ENCODE results near the gene SSC4D. TPM values are rescaled to one million over a fixed set of nuclear protein-coding genes. Genes with fewer than 3 reads are reported as not detected.
"Not testable (repeated sequence)": the region's sequence is repeated elsewhere in the genome, so short reads cannot be mapped to it uniquely, and the experiment has no call there.

The SSC4D gene
- total RNA-seq, 4 donors from 2014 or later = 0.42 to 0.95 TPM; not detected in 2

DNA sequence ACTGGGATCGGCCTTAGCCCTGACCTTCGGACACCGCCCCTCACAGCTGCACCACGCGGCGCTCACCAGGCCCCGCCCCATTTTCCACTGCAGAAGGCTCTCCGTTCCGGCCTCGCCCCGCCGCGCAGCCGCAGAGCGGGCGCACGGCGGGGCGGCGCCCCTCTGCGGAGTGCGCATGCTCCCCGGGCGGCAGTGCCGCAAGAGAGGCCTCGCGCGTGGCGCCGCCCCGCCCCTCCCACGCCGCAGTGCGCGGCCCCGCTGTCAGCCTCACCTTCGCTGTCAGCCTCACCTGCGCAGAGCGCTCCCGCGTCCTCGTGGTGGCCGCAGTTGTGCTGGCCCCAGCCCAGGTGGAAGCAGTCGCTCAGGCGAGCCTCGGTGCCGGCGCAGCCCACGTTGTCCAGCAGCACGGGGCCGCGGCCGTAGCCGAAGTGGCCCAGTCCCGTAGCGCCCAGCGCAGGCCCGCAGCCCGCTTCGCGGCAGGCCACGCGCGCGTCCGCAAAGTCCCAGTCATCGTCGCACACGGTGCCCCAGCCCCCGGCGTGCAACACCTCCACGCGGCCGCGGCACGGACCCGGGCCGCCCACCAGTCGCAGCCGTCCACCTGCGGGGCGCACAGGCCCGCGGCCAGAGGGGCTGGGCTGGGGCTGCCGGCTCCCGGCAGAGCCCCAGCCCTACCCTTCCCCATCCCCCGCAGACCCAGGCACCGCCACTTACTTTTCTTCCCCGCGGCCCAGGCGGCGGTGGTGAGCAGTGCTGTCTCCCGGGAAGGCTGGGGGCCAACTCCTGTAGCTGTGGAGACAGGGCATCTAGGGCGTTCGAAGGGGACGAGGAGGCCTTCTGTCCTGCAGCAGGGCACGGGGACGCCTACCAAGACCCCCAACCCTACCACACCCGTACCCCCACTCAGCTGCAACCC lies 16.1 kb downstream of the SSC4D start:
- WGBS = 1% methylated on average over 31 of the region's 99 CpGs
- H3K4me3 ChIP-seq = peak overlapping the region; percentile 82
- peaks cover 35% of the 10 kb centered on the region for H3K4me1 ChIP-seq
- no peaks in the 10 kb centered on the region for H3K27me3 ChIP-seq
- peak overlapping the region; percentile 93 for H3K27ac ChIP-seq
- peak; percentile 95 for DNase-seq (ENCODE audit: low spot score in 2 of 2)
- TF ChIP-seq POLR2AphosphoS5 (IDR thresholded peaks at IDR 0.05) = peak in 2 of 3 donors; percentile 25 to 83
- peak in 1 of 2 donors; percentile 65 for TF ChIP-seq POLR2A (IDR thresholded peaks at IDR 0.05)
- TF ChIP-seq, protein P1, sequence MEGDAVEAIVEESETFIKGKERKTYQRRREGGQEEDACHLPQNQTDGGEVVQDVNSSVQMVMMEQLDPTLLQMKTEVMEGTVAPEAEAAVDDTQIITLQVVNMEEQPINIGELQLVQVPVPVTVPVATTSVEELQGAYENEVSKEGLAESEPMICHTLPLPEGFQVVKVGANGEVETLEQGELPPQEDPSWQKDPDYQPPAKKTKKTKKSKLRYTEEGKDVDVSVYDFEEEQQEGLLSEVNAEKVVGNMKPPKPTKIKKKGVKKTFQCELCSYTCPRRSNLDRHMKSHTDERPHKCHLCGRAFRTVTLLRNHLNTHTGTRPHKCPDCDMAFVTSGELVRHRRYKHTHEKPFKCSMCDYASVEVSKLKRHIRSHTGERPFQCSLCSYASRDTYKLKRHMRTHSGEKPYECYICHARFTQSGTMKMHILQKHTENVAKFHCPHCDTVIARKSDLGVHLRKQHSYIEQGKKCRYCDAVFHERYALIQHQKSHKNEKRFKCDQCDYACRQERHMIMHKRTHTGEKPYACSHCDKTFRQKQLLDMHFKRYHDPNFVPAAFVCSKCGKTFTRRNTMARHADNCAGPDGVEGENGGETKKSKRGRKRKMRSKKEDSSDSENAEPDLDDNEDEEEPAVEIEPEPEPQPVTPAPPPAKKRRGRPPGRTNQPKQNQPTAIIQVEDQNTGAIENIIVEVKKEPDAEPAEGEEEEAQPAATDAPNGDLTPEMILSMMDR (IDR thresholded peaks at IDR 0.05) = no peak
- no peaks in the 10 kb centered on the region for H3K9me3 ChIP-seq
- H3K36me3 ChIP-seq = no peaks in the 10 kb centered on the region

DNA sequence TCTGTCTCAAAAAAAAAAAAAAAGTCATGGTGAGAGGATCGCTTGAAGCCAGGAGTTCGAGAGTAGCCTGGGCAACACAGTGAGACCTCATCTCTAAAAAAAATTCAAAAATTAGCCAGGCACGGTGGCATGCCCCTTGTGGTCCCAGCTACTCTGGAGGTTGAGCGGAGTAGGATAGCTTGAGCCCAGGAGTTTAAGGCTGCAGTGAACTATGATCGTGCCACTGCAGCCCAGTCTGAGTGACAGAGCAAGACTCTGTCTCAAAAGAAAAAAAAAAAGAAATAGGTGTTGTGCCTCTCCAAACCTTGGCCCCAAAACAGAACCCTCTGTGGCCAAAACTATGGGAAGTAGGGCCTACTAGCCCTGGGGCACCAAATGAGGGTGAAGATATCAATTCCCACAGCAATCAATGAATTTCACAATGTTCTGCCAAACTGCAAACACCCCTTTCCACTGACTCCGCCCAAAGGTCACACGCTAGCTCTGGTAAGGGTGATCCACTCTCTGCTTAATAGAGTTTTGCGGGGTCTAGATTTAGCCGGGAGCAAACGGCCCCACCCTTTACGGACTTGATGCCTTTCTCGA lies 16.9 kb downstream of the SSC4D start:
- Histone ChIP-seq H3K27me3 (no peaks in the 10 kb centered on the region), H3K4me1 (peaks cover 32% of the 10 kb centered on the region), H3K36me3 (no peaks in the 10 kb centered on the region), H3K27ac (peak overlapping the region; percentile 93), H3K9me3 (no peaks in the 10 kb centered on the region), H3K4me3 (peak overlapping the region; percentile 82)
- whole genome bisulfite sequencing = 49% methylated on average over 8 of the region's 12 CpGs
- TF ChIP-seq POLR2AphosphoS5 (IDR thresholded peaks at IDR 0.05) = peak in 1 of 3 donors; percentile 15
- no peak for TF ChIP-seq EP300 (IDR thresholded peaks at IDR 0.05)
- TF ChIP-seq, protein P1 (IDR thresholded peaks at IDR 0.05) = no peak
- DNase-seq (ENCODE audit: low spot score in 2 of 2) = no peak

DNA sequence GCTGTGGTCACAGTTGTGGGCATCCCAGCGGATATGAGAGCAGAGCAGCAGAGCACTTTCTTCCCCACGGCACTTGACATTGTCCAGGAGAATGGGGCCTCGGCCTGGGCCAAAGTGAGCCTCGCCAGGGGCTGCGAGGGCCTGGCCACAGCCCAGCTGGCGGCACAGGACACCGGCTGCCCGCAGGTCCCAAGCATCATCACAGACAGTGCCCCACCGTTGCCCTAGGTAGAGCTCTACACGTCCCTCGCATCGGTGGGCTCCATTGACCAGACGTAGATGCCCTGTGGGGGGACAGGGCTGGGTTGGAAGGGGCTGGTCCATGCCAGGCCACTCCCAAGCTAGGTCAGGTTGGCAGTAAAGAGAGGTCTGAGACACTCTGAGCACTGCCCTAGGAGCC lies 19.4 kb downstream of the SSC4D start:
- H3K9me3 ChIP-seq = no peaks in the 10 kb centered on the region
- WGBS = 100% methylated on average over 2 of the region's 13 CpGs
- no peak overlapping the region for H3K27ac ChIP-seq
- H3K4me1 ChIP-seq = peaks cover 23% of the 10 kb centered on the region
- no peak for DNase-seq (ENCODE audit: low spot score in 2 of 2)
- H3K27me3 ChIP-seq = no peaks in the 10 kb centered on the region
- H3K4me3 ChIP-seq = no peak overlapping the region
- no peaks in the 10 kb centered on the region for H3K36me3 ChIP-seq
- TF ChIP-seq POLR2A (IDR thresholded peaks at IDR 0.05) (no peak), POLR2AphosphoS5 (IDR thresholded peaks at IDR 0.05) (no peak), EP300 (IDR thresholded peaks at IDR 0.05) (no peak)
- TF ChIP-seq, protein P1 (IDR thresholded peaks at IDR 0.05) = no peak

DNA sequence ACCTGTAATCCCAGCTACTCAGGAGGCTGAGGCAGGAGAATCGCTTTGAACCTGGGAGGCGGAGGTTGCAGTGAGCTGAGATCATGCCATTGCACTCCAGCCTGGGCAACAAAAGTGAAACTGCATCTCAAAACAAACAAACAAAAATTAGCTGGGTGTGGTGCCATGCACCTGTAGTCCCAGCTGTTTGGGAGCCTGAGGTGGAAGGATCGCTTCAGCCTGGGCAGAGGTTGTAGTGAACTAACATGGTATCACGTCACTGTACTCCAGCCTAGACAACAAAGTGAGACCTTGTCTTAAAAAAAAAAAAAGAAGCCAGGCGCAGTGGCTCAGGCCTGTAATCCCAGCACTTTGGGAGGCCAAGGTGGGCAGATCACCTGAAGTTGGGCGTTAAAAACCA lies 21.7 kb downstream of the SSC4D start:
- H3K27me3 ChIP-seq = not testable (repeated sequence)
- 91% methylated on average over 6 of the region's 6 CpGs for whole genome bisulfite sequencing

GRCh38 chr7:76386691-76387260 lies 22.7 kb downstream of the SSC4D start:
- Histone ChIP-seq H3K9me3 (no peaks in the 10 kb centered on the region), H3K27ac (no peak overlapping the region), H3K27me3 (no peaks in the 10 kb centered on the region), H3K4me1 (peaks cover 8% of the 10 kb centered on the region), H3K36me3 (no peaks in the 10 kb centered on the region), H3K4me3 (no peak overlapping the region)
- DNase-seq (ENCODE audit: low spot score in 2 of 2) = no peak
- 81% methylated on average over 11 of the region's 11 CpGs for WGBS
- TF ChIP-seq, protein P1 (IDR thresholded peaks at IDR 0.05) = no peak
- no peak for TF ChIP-seq POLR2AphosphoS5 (IDR thresholded peaks at IDR 0.05)
- no peak for TF ChIP-seq POLR2A (IDR thresholded peaks at IDR 0.05)
- no peak for TF ChIP-seq EP300 (IDR thresholded peaks at IDR 0.05)

More for the DNA sequence above, 21.7 kb downstream of the SSC4D start:
- H3K27ac ChIP-seq; H3K36me3 ChIP-seq; H3K4me3 ChIP-seq; H3K9me3 ChIP-seq; DNase-seq (ENCODE audit: low spot score in 2 of 2): not testable (repeated sequence)
- H3K4me1 ChIP-seq = peaks cover 13% of the 10 kb centered on the region

Data from suprapubic skin (tissue), 4 donors.